Uterus (tissue), 2 donors: Measurements from ENCODE around the gene RTN3.

Experiments
- CTCF ChIP-seq, 4 experiments: fragments of 200-600 bp in 2 of 4; fragments of 450-650 bp in 2 of 4; sonication (generic) in 2 of 4; IDR thresholded peaks; one replicate each; pipeline ENCODE4 v1.5.1; 2016 to 2019; ENCODE audit warnings: antibody characterized with exemption in 4 of 4, mild to moderate bottlenecking in 2 of 4, moderate library complexity in 1 of 4
- POLR2A ChIP-seq, 2 donors: fragments of 450-650 bp; IDR thresholded peaks; one replicate each; pipeline ENCODE4 v1.6.1; 2016; ENCODE audit warnings: antibody characterized with exemption in 2 of 2, mild to moderate bottlenecking in 1 of 2, moderate library complexity in 1 of 2

- TF ChIP-seq CTCF (IDR thresholded peaks at IDR 0.05) = no peak
- no peak for TF ChIP-seq POLR2A (IDR thresholded peaks at IDR 0.05)
These were observed 38.7 kb downstream of the RTN3 start for GRCh38 chr11:63719987-63720386.
